ENCODE measurements around the gene SLX9.
"Not testable (repeated sequence)": the region's sequence is repeated elsewhere in the genome, so short reads cannot be mapped to it uniquely, and the experiment has no call there.

SLX9 gene

GRCh38 chr21:44928500-44929241 is 11.2 kb upstream of the SLX9 start:
- peak overlapping the region; percentile 32 for H4K8ac ChIP-seq (ENCODE audit: low read length)
- H2AK5ac ChIP-seq (ENCODE audit: low read length, severe bottlenecking); H3K23ac ChIP-seq (ENCODE audit: low read length in 2 of 2); H3K79me1 ChIP-seq (replicated peaks; ENCODE audit: low read length, poor library complexity, severe bottlenecking); H3K4me2 ChIP-seq (ENCODE audit: low read length, poor library complexity, severe bottlenecking); H2BK12ac ChIP-seq (ENCODE audit: low read length in 2 of 2); H2BK120ac ChIP-seq (ENCODE audit: low read depth, low read length); H3K4ac ChIP-seq (ENCODE audit: low read depth in 1 of 2, low read length in 2 of 2); H2BK15ac ChIP-seq (ENCODE audit: low read depth, poor library complexity, severe bottlenecking); H2AFZ ChIP-seq (ENCODE audit: low read depth, low read length); H3K9me3 ChIP-seq (ENCODE audit: control insufficient read depth, low read length); H3K14ac ChIP-seq (ENCODE audit: low read length in 2 of 2); H3K36me3 ChIP-seq (ENCODE audit: control insufficient read depth in 1 of 2, insufficient read depth in 2 of 2, low read depth in 1 of 2, low read length in 2 of 2): not testable (repeated sequence)
- peaks cover 29 to 72% of the 10 kb centered on the region in 2 experiments for H3K27me3 ChIP-seq (ENCODE audit: control insufficient read depth in 1 of 2, insufficient read depth in 1 of 2, low read length in 2 of 2)
- H4K91ac ChIP-seq (ENCODE audit: low read length) = peak overlapping the region; percentile 31
- H3K9ac ChIP-seq (ENCODE audit: low read length) = peak overlapping the region; percentile 27
- peak overlapping the region in 1 of 2 experiments; percentile 10 for H3K4me3 ChIP-seq (ENCODE audit: insufficient read depth in 1 of 2, low read depth in 1 of 2, low read length in 2 of 2)
- DNase-seq = peak; percentile 65
- peaks cover 54% of the 10 kb centered on the region for H3K4me1 ChIP-seq (ENCODE audit: control insufficient read depth, insufficient read depth, low read depth, low read length)
- 53% methylated on average over 16 of the region's 16 CpGs for WGBS
- H3K18ac ChIP-seq (ENCODE audit: low read depth in 1 of 2, low read length in 2 of 2) = peak overlapping the region; percentile 4 to 34
- H3K27ac ChIP-seq (ENCODE audit: low read length, poor library complexity, severe bottlenecking) = peak overlapping the region; percentile 57
- H2BK5ac ChIP-seq (ENCODE audit: low read depth, low read length, poor library complexity, severe bottlenecking) = peak overlapping the region; percentile 2

GRCh38 chr21:44929242-44929798 is 10.5 kb upstream of the SLX9 start:
- Histone ChIP-seq H3K23ac (ENCODE audit: low read length in 2 of 2) (no peak overlapping the region), H3K4ac (ENCODE audit: low read depth in 1 of 2, low read length in 2 of 2) (no peak overlapping the region), H3K18ac (ENCODE audit: low read depth in 1 of 2, low read length in 2 of 2) (peak overlapping the region in 1 of 2 experiments; percentile 34), H3K14ac (ENCODE audit: low read length in 2 of 2) (no peak overlapping the region), H3K9me3 (ENCODE audit: control insufficient read depth, low read length) (peaks cover 3% of the 10 kb centered on the region), H4K8ac (ENCODE audit: low read length) (no peak overlapping the region), H3K9ac (ENCODE audit: low read length) (no peak overlapping the region), H2BK15ac (ENCODE audit: low read depth, poor library complexity, severe bottlenecking) (no peak overlapping the region), H3K27me3 (ENCODE audit: control insufficient read depth in 1 of 2, insufficient read depth in 1 of 2, low read length in 2 of 2) (peaks cover 35 to 72% of the 10 kb centered on the region in 2 experiments), H3K4me3 (ENCODE audit: insufficient read depth in 1 of 2, low read depth in 1 of 2, low read length in 2 of 2) (no peak overlapping the region), H3K4me1 (ENCODE audit: control insufficient read depth, insufficient read depth, low read depth, low read length) (peaks cover 54% of the 10 kb centered on the region), H3K36me3 (ENCODE audit: control insufficient read depth in 1 of 2, insufficient read depth in 2 of 2, low read depth in 1 of 2, low read length in 2 of 2) (no peaks in the 10 kb centered on the region), H3K4me2 (ENCODE audit: low read length, poor library complexity, severe bottlenecking) (no peak overlapping the region), H2AK5ac (ENCODE audit: low read length, severe bottlenecking) (peak overlapping the region; percentile 85), H2BK12ac (ENCODE audit: low read length in 2 of 2) (no peak overlapping the region), H2BK120ac (ENCODE audit: low read depth, low read length) (no peak overlapping the region), H4K91ac (ENCODE audit: low read length) (peak overlapping the region; percentile 23), H3K27ac (ENCODE audit: low read length, poor library complexity, severe bottlenecking) (no peak overlapping the region), H2BK5ac (ENCODE audit: low read depth, low read length, poor library complexity, severe bottlenecking) (peak overlapping the region; percentile 2), H3K79me1 (replicated peaks; ENCODE audit: low read length, poor library complexity, severe bottlenecking) (no peaks in the 10 kb centered on the region), H2AFZ (ENCODE audit: low read depth, low read length) (no peak overlapping the region)
- 71% methylated on average over 6 of the region's 6 CpGs for WGBS
- no peak for DNase-seq

- H3K18ac ChIP-seq (ENCODE audit: low read depth in 1 of 2, low read length in 2 of 2) = no peak overlapping the region
- H2BK15ac ChIP-seq (ENCODE audit: low read depth, poor library complexity, severe bottlenecking) = peak overlapping the region; percentile 56
- peaks cover 3% of the 10 kb centered on the region for H3K9me3 ChIP-seq (ENCODE audit: control insufficient read depth, low read length)
- peaks cover 54% of the 10 kb centered on the region for H3K4me1 ChIP-seq (ENCODE audit: control insufficient read depth, insufficient read depth, low read depth, low read length)
- 59% methylated on average over 9 of the region's 9 CpGs for WGBS
- no peak overlapping the region for H2AK5ac ChIP-seq (ENCODE audit: low read length, severe bottlenecking)
- no peak overlapping the region for H3K4me3 ChIP-seq (ENCODE audit: insufficient read depth in 1 of 2, low read depth in 1 of 2, low read length in 2 of 2)
- no peak overlapping the region for H4K91ac ChIP-seq (ENCODE audit: low read length)
- H3K23ac ChIP-seq (ENCODE audit: low read length in 2 of 2) = no peak overlapping the region
- H2BK12ac ChIP-seq (ENCODE audit: low read length in 2 of 2) = peak overlapping the region in 1 of 2 experiments; percentile 6
- H3K14ac ChIP-seq (ENCODE audit: low read length in 2 of 2) = no peak overlapping the region
- H3K79me1 ChIP-seq (replicated peaks; ENCODE audit: low read length, poor library complexity, severe bottlenecking) = no peaks in the 10 kb centered on the region
- DNase-seq = no peak
- no peak overlapping the region for H3K9ac ChIP-seq (ENCODE audit: low read length)
- no peak overlapping the region for H4K8ac ChIP-seq (ENCODE audit: low read length)
- no peak overlapping the region for H2BK120ac ChIP-seq (ENCODE audit: low read depth, low read length)
- H3K27ac ChIP-seq (ENCODE audit: low read length, poor library complexity, severe bottlenecking) = no peak overlapping the region
- H3K36me3 ChIP-seq (ENCODE audit: control insufficient read depth in 1 of 2, insufficient read depth in 2 of 2, low read depth in 1 of 2, low read length in 2 of 2) = no peaks in the 10 kb centered on the region
- H2BK5ac ChIP-seq (ENCODE audit: low read depth, low read length, poor library complexity, severe bottlenecking) = no peak overlapping the region
- H3K27me3 ChIP-seq (ENCODE audit: control insufficient read depth in 1 of 2, insufficient read depth in 1 of 2, low read length in 2 of 2) = peaks cover 37 to 73% of the 10 kb centered on the region in 2 experiments
- no peak overlapping the region for H3K4me2 ChIP-seq (ENCODE audit: low read length, poor library complexity, severe bottlenecking)
- no peak overlapping the region for H3K4ac ChIP-seq (ENCODE audit: low read depth in 1 of 2, low read length in 2 of 2)
- no peak overlapping the region for H2AFZ ChIP-seq (ENCODE audit: low read depth, low read length)
Observed at GRCh38 chr21:44929799-44930542, 9.9 kb upstream of the SLX9 start.

GRCh38 chr21:44930543-44930981 is 9.3 kb upstream of the SLX9 start:
- no peak overlapping the region for H4K91ac ChIP-seq (ENCODE audit: low read length)
- peak; percentile 15 for DNase-seq

More at GRCh38 chr21:44930543-44930981, 9.3 kb upstream of the SLX9 start:
- Histone ChIP-seq H3K4ac (ENCODE audit: low read depth in 1 of 2, low read length in 2 of 2) (no peak overlapping the region), H2BK15ac (ENCODE audit: low read depth, poor library complexity, severe bottlenecking) (peak overlapping the region; percentile 15), H2AK5ac (ENCODE audit: low read length, severe bottlenecking) (no peak overlapping the region), H3K79me1 (replicated peaks; ENCODE audit: low read length, poor library complexity, severe bottlenecking) (no peaks in the 10 kb centered on the region), H3K9ac (ENCODE audit: low read length) (no peak overlapping the region), H3K4me3 (ENCODE audit: insufficient read depth in 1 of 2, low read depth in 1 of 2, low read length in 2 of 2) (peak overlapping the region in 1 of 2 experiments; percentile 62), H4K8ac (ENCODE audit: low read length) (no peak overlapping the region), H2BK5ac (ENCODE audit: low read depth, low read length, poor library complexity, severe bottlenecking) (no peak overlapping the region), H3K36me3 (ENCODE audit: control insufficient read depth in 1 of 2, insufficient read depth in 2 of 2, low read depth in 1 of 2, low read length in 2 of 2) (no peaks in the 10 kb centered on the region), H3K27me3 (ENCODE audit: control insufficient read depth in 1 of 2, insufficient read depth in 1 of 2, low read length in 2 of 2) (peaks cover 37 to 76% of the 10 kb centered on the region in 2 experiments), H2AFZ (ENCODE audit: low read depth, low read length) (no peak overlapping the region), H3K4me2 (ENCODE audit: low read length, poor library complexity, severe bottlenecking) (no peak overlapping the region), H3K27ac (ENCODE audit: low read length, poor library complexity, severe bottlenecking) (no peak overlapping the region), H3K18ac (ENCODE audit: low read depth in 1 of 2, low read length in 2 of 2) (no peak overlapping the region), H2BK12ac (ENCODE audit: low read length in 2 of 2) (peak overlapping the region in 1 of 2 experiments; percentile 6), H3K23ac (ENCODE audit: low read length in 2 of 2) (no peak overlapping the region), H2BK120ac (ENCODE audit: low read depth, low read length) (no peak overlapping the region), H3K4me1 (ENCODE audit: control insufficient read depth, insufficient read depth, low read depth, low read length) (peaks cover 55% of the 10 kb centered on the region), H3K14ac (ENCODE audit: low read length in 2 of 2) (no peak overlapping the region), H3K9me3 (ENCODE audit: control insufficient read depth, low read length) (peaks cover 3% of the 10 kb centered on the region)
- WGBS = 47% methylated on average over 8 of the region's 12 CpGs

Data from mesenchymal stem cell (in vitro differentiated cells and primary cell).